ENCODE measurements around the gene KIRREL2. TPM values are rescaled to one million over a fixed set of nuclear protein-coding genes. Genes with fewer than 3 reads are reported as not detected.
"Not testable (repeated sequence)": the region's sequence is repeated elsewhere in the genome, so short reads cannot be mapped to it uniquely, and the experiment has no call there.

KIRREL2 gene
- total RNA-seq, 2 experiments from 2014 or later: 0.55 to 0.58 TPM

DNA sequence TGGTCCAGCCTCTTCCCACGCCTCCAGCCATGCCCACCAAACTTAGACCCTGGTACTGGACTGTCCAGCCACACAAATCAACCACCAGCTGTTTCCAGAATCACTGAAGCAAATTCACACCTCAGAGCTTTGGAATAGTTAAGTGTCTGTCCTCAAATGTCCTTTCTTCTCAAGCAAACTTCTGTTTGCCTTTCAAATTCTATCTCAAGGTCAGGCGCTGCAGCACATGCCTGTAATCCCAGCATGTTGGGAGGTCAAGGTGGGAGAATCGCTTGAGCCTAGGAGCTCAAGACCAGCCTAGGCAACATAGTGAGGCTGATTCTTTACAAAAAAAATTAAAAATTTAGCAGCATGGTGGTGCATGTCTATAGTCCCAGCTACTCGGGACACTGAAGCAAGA lies 24.7 kb upstream of the KIRREL2 start:
- DNase-seq: no peak
- Mint-ChIP-seq H3K36me3 (ENCODE audit: low read depth) (no peaks in the 10 kb centered on the region), H3K9me3 (no peaks in the 10 kb centered on the region), H3K4me1 (no peaks in the 10 kb centered on the region), H3K27me3 (peaks cover 14% of the 10 kb centered on the region), H3K27ac (no peak overlapping the region), H3K4me3 (no peak overlapping the region)
- POLR2A ChIA-PET: no interaction called here
- CTCF ChIA-PET: no interaction called here

DNA sequence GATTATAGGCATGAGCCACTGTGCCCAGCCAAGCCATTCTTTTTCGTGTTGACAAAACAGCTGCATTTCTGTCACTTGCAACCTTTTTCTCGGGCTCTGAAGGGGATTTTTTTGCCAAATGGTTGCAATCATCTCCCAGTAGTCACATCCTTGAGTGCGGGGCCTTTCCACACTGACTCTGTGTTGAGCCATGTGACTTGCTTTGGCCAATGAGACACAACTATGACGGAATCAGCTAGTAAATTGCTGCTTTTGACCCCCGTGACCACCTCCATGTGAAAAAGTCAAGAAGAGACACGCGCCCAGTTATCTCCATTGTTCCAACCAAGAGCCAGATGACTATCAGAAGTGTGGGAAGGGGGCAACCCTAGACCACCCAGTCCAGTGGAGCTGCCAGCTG lies 22.7 kb upstream of the KIRREL2 start:
- Mint-ChIP-seq H3K27ac (no peak overlapping the region), H3K27me3 (peaks cover 13% of the 10 kb centered on the region), H3K4me3 (no peak overlapping the region), H3K36me3 (ENCODE audit: low read depth) (no peaks in the 10 kb centered on the region), H3K4me1 (no peaks in the 10 kb centered on the region), H3K9me3 (peaks cover 2% of the 10 kb centered on the region)
- CTCF ChIA-PET: no interaction called here
- POLR2A ChIA-PET: no interaction called here
- no peak for DNase-seq

DNA sequence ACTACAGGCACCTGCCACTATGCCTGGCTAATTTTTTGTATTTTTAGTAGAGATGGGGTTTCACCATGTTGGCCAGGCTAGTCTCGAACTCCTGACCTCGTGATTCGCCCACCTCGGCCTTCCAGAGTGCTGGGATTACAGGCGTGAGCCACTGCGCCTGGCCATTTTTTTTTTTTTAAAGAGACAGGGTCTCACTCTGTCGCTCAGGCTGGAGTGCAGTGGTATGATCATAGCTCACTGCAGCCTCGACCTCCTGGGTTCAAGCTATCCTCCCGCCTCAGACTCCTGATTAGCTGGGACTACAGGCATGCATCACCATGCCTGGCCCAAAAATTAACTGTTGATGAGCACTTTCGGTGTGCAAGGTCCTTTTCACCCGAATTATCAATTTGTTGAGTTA lies 20.6 kb upstream of the KIRREL2 start:
- H3K4me1 Mint-ChIP-seq; DNase-seq; H3K4me3 Mint-ChIP-seq; H3K36me3 Mint-ChIP-seq (ENCODE audit: low read depth); CTCF ChIA-PET; H3K9me3 Mint-ChIP-seq; H3K27ac Mint-ChIP-seq; POLR2A ChIA-PET: not testable (repeated sequence)
- H3K27me3 Mint-ChIP-seq: peaks cover 12% of the 10 kb centered on the region

DNA sequence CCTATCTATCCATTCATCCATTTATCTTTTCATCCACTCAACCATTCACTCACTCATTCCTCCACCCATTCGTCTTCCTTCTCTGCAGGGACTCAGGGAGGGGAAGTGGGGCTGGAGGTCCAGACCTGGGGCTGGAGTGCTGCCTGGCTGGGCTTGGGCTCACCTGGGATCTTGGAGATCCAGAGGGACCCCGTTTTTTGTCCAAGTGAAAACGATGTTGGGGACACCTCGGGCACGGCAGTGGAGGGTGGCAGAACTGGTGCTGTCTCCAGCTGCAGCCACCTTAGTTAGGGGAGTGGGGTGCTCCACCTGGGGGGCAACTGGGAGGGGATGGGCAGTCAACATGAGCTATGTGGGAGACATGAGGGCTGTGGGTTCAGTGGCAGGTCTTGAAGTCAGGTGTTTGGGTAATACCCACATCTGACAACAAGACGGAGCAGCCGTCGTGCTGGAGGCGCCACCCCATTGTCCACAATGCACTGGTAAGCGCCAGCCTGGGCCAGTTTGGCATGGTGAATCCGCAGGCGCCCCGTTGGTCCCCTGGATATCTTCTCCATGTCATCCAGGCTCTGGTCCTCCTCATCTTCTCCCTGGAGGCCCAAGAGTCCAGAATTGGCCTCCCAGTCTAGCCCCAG lies 14.6 kb upstream of the KIRREL2 start:
- POLR2A ChIA-PET: no interaction called here
- peaks cover 4% of the 10 kb centered on the region for H3K9me3 Mint-ChIP-seq
- H3K27ac Mint-ChIP-seq: no peak overlapping the region
- H3K36me3 Mint-ChIP-seq (ENCODE audit: low read depth): peaks cover 4% of the 10 kb centered on the region
- H3K27me3 Mint-ChIP-seq: peaks cover 46% of the 10 kb centered on the region
- no peak for DNase-seq
- CTCF ChIA-PET: no interaction called here
- H3K4me3 Mint-ChIP-seq: no peak overlapping the region
- peaks cover 16% of the 10 kb centered on the region for H3K4me1 Mint-ChIP-seq

DNA sequence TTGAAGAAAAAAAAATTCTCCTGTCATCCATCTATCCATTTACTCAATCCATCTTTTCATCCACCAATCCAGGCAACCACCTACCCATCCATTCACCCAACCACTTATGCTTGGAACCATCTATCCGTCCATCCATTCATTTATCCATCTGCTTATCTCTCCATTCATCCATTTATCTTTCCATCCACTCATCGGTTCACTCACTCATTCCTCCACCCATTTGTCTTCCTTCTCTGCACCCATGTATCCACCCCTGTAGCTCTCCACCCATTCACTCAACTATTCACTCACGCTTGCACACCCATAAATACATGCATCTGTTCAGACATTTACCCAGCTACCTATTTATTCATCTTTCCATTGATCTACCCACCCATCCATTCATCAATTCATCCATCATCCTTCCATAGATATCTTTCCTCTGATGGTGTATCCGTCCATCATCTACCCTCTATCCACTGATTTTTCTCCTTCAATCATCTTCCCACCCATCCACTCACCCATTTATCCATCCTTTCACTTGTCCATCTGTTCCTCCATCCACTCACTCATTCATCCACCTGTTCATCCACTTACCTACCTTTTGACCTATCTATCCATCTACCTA lies 13.9 kb upstream of the KIRREL2 start:
- DNase-seq: no peak
- H3K27me3 Mint-ChIP-seq: peaks cover 46% of the 10 kb centered on the region
- no peak overlapping the region for H3K27ac Mint-ChIP-seq
- H3K4me1 Mint-ChIP-seq: peaks cover 16% of the 10 kb centered on the region
- no peak overlapping the region for H3K4me3 Mint-ChIP-seq
- H3K9me3 Mint-ChIP-seq: peaks cover 4% of the 10 kb centered on the region
- ChIA-PET POLR2A (no interaction called here), CTCF (no interaction called here)
- H3K36me3 Mint-ChIP-seq (ENCODE audit: low read depth): peaks cover 4% of the 10 kb centered on the region

DNA sequence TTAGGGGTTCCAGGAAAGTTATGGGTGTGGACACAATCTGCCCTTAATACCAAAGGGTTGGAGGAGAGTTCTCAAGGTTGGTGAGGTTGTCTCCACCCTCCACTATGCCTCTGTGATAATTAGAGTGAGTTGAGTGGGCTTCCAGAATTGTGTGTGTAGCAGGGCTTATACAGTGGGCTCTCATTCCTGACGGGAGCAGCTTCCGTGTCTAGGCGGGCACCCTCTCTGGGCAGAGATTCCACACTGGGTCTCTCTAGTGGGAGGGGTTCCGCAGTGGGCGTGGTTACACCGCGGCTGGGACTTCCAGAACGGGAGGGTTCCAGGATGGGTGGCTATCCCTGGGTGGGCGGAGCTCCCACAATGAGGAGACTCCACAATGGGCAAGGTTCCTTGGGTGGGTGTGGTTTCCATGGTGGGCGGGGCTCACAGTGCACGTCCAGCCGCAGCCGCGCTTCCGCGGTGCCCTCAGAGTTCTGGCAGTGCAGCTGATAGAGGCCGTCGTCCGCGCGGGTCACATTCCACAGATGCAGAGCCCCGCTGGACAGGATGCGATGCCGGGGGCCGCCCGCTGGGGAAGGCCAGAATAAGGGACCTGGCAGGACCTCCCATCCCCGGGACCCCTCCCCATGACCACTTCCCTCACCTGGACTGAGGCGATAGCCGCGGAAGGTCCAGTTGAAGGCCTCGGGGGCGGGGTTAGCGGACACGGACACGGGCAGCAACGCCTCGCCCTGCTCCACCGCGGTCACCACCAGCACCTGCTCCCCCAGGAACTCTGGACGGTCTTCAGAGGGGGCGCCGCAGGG lies 12.8 kb upstream of the KIRREL2 start:
- H3K36me3 Mint-ChIP-seq (ENCODE audit: low read depth): peaks cover 4% of the 10 kb centered on the region
- peaks cover 50% of the 10 kb centered on the region for H3K27me3 Mint-ChIP-seq
- no peak overlapping the region for H3K4me3 Mint-ChIP-seq
- CTCF ChIA-PET: no interaction called here
- H3K4me1 Mint-ChIP-seq: peaks cover 16% of the 10 kb centered on the region
- H3K9me3 Mint-ChIP-seq: peaks cover 2% of the 10 kb centered on the region
- POLR2A ChIA-PET: no interaction called here
- DNase-seq: no peak
- H3K27ac Mint-ChIP-seq: no peak overlapping the region

DNA sequence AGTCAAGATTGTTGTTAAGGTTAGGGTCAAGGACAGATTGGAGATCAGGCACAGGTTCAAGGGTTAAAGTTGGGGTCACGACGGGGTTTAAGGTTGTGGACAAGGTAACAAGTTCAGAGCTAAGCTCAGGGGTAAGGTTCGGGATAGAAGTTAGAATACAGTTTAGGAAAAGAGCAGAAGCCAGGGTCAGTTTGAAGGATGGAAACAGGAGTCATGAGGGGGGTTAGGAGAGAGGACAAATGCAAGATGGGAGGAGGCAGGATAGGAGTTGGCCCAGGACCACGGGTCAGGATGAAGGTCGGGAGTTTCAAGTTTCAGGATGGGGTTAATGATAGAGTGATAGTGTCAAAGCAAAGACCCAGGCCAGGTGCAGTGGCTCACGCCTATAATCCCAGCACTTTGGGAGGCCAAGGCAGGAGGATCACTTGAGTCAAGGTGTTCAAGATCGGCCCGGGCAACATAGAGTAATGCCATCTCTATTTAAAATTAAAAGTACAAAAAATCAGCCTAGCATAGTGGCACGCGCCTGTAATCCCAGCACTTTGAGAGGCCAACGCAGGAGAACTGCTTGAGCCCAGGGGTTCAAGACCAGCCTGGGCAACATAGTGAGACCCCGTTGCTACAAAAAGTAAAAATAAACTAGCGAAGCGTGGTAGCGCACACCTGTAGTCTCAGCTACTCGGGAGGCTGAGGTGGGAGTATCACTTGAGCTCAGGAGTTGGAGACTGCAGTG lies 12.1 kb upstream of the KIRREL2 start:
- no peak overlapping the region for H3K27ac Mint-ChIP-seq
- H3K27me3 Mint-ChIP-seq: peaks cover 50% of the 10 kb centered on the region
- H3K4me3 Mint-ChIP-seq: peak overlapping the region; percentile 35
- POLR2A ChIA-PET: no interaction called here
- DNase-seq: no peak
- peaks cover 4% of the 10 kb centered on the region for H3K36me3 Mint-ChIP-seq (ENCODE audit: low read depth)
- H3K4me1 Mint-ChIP-seq: peaks cover 16% of the 10 kb centered on the region
- H3K9me3 Mint-ChIP-seq: no peaks in the 10 kb centered on the region
- CTCF ChIA-PET: no interaction called here

DNA sequence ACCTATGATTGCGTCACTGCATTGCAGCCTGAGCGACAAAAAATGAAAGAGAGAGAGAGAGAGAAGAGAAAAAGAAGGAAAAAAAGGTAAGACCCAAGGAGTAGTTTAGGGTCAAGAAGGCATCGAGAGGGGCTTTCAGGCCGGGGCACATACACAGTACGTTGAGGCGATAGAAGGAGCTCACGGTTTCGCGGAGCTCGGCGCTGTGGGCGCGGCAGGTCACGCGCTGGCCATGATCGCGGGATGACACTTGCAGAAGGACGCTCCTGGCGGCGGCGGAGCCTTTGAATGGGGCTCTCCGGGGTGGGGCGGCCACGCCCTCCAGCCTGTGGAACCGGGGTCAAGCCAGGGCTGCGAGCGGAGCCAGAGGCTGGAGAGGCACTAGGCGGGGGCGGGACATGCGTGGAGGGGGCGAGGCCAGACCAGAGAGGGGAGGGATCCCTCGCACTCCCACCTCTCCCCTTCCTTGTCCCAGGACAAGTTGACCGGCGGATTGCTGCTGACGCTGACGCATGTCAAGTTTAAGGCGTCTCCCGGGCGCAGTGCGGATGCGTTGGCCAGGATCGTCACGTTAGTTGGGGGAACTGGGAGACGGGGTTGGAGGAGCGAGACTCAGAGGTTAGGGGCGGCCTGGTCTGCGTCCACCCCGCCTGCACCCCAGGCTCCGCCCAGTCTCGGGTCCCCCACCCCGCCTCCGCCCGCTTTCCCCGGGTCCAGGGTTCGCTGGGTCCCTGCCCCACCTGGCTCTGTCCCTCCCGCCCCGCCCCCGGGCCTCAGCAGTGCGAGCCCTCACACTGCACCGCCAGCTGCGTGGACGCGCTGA lies 11.3 kb upstream of the KIRREL2 start:
- peaks cover 16% of the 10 kb centered on the region for H3K4me1 Mint-ChIP-seq
- H3K27me3 Mint-ChIP-seq: peaks cover 50% of the 10 kb centered on the region
- H3K36me3 Mint-ChIP-seq (ENCODE audit: low read depth): peaks cover 4% of the 10 kb centered on the region
- POLR2A ChIA-PET: no interaction called here
- no peak for DNase-seq
- H3K4me3 Mint-ChIP-seq: peak overlapping the region; percentile 35
- H3K27ac Mint-ChIP-seq: no peak overlapping the region
- no peaks in the 10 kb centered on the region for H3K9me3 Mint-ChIP-seq
- CTCF ChIA-PET: interaction anchor here (0.5 kb wide), 1 partner anchor 148 kb away, joined by 3 read pairs; no protein-coding TSS in a partner anchor

DNA sequence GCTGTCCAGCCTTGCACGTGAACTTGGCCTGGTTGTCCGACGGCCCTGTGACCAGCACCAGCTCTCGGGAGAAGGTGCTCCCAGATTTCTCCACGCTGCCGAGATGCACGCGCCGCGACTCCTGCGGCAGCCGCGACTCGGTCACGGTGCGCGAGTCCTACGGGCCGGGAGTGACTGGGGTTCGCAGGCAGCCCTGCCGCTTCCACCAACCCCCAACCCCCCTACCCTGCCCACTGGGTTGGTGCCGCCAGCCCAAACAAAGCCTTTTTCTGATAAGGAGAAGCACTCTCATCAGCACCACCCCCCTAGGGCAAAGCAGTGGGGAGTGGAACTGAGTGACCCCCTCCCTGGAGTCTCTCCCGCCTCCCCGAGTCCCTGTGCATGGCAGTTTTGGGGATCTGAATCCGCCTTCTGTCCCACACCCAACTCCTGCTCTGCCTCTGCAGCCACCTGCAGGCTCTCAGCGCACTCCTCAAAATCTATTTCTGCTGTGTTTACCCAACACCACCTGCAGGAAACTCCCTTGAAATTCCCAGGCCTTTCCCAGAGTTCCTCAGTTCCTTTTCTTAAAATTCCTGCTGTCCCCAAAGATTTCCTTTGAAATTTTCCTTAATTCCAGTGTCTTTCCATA lies 10.6 kb upstream of the KIRREL2 start:
- ChIA-PET POLR2A (no interaction called here), CTCF (no interaction called here)

DNA sequence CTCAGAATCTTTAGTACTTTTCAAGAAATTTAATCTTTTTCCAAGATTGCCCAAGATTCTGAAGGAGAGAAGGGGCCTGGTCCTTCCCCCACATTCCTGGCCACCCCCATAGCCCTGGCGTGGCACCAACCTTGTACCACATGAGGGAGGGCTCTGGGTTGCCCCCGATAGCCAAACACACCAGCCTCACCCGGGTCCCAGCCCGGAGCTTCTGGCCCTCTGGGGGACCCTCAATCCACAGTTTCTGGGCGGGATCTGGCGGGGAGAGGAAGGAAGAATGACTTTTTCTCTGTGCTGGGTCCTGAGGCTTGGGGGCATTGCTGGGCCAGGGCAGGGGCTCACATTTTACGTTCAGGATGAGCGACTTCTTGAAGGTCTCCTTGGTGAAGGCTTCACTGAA lies 8.8 kb upstream of the KIRREL2 start:
- H3K36me3 Mint-ChIP-seq (ENCODE audit: low read depth): peaks cover 4% of the 10 kb centered on the region
- ChIA-PET POLR2A (no interaction called here), CTCF (no interaction called here)
- no peak overlapping the region for H3K4me3 Mint-ChIP-seq
- H3K9me3 Mint-ChIP-seq: no peaks in the 10 kb centered on the region
- peaks cover 56% of the 10 kb centered on the region for H3K27me3 Mint-ChIP-seq
- H3K4me1 Mint-ChIP-seq: peaks cover 16% of the 10 kb centered on the region
- no peak overlapping the region for H3K27ac Mint-ChIP-seq
- no peak for DNase-seq

More for the DNA sequence above, 10.6 kb upstream of the KIRREL2 start:
- Mint-ChIP-seq H3K27me3 (peaks cover 53% of the 10 kb centered on the region), H3K9me3 (no peaks in the 10 kb centered on the region), H3K4me3 (no peak overlapping the region), H3K36me3 (ENCODE audit: low read depth) (peaks cover 4% of the 10 kb centered on the region), H3K27ac (no peak overlapping the region), H3K4me1 (peaks cover 16% of the 10 kb centered on the region)
- DNase-seq: no peak

DNA sequence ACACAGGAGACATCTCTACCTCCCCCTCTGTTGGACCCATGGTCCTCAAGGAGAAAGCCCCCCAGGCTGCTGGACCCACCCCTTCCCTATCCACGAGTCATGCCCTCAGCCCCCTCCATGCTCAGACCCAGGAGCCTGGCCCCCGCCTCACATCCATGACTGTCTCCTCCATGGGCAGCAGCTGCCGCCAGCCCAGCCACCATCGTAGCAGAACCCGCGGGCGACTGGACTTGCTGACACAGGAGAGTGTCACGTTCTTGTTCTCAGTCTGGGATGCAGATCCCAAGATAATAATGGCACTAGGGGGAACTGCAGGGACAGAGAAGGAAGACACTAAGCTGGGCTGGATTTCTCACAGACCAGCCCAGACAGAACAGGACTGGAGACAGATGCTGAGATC lies 8.2 kb upstream of the KIRREL2 start:
- CTCF ChIA-PET: no interaction called here
- Mint-ChIP-seq H3K4me1 (peaks cover 16% of the 10 kb centered on the region), H3K27ac (no peak overlapping the region), H3K27me3 (peaks cover 55% of the 10 kb centered on the region), H3K9me3 (no peaks in the 10 kb centered on the region), H3K4me3 (no peak overlapping the region), H3K36me3 (ENCODE audit: low read depth) (peaks cover 4% of the 10 kb centered on the region)
- POLR2A ChIA-PET: no interaction called here
- no peak for DNase-seq

DNA sequence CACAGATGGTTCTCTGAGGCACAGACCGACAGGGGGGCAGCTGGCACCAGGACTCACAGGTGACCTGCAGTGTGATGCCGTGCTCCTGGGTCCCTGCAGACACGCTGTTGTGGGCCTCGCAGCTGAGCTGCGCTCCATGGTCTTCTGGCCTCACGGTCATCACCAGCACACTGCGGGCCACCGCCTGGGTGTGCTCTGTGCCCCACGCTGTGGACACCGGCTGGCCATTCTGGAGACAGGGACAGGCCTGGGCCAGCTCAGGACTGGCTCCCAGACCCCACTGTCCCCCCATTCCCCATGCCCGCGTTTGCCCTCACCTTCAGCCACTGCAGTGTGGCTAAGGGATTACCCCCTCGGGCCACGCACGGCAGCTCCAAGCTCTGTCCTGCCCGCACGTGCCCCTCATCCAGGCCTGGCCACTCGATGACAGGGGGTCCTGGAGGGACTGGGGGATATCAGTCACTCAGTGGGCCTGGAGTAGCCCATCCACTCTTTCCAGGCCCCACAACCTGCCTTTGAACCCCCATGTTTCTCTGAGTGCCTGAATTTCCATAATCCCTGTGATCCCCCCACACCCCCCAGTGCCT lies 7.7 kb upstream of the KIRREL2 start:
- peaks cover 51% of the 10 kb centered on the region for H3K27me3 Mint-ChIP-seq
- POLR2A ChIA-PET: no interaction called here

More for the DNA sequence above, 7.7 kb upstream of the KIRREL2 start:
- DNase-seq: no peak
- Mint-ChIP-seq H3K4me1 (peaks cover 16% of the 10 kb centered on the region), H3K27ac (no peak overlapping the region), H3K4me3 (no peak overlapping the region), H3K36me3 (ENCODE audit: low read depth) (peaks cover 4% of the 10 kb centered on the region), H3K9me3 (no peaks in the 10 kb centered on the region)
- CTCF ChIA-PET: no interaction called here
